Panc1 (cell line): ENCODE measurements around the gene GNRH2. TPM values are rescaled to one million over a fixed set of nuclear protein-coding genes. Genes with fewer than 3 reads are reported as not detected.
"Not testable (repeated sequence)": the region's sequence is repeated elsewhere in the genome, so short reads cannot be mapped to it uniquely, and the experiment has no call there.

Source experiments
- ATAC-seq: fragments of 200-7000 bp; cut with Tn5 transposase; 2 replicates; pipeline ENCODE4 v1.9.1; 2020; ENCODE audit warnings: mild to moderate bottlenecking, moderate library complexity
- BruUV-seq: library from RNA; stranded (reverse); fragments of 400-500 nt; replicated peaks from 2 replicates; lab custom pipeline; 2021; lab: Mats Ljungman, UMichigan
- CTCF ChIA-PET: fragments of 300-600 bp; sonication (Branson Sonifier 250); formaldehyde crosslinking; loops from one replicate; lab custom pipeline; 2022; ENCODE audit warnings: antibody characterized with exemption; lab: Charles Lee
- POLR2A ChIA-PET: fragments of 300-600 bp; sonication (Branson Sonifier 250); formaldehyde crosslinking; loops from one replicate; lab custom pipeline; 2022; ENCODE audit warnings: antibody characterized with exemption; lab: Charles Lee
- DNase-seq: peaks from one replicate; pipeline ENCODE4 v3.0.0-alpha.2; 2010; ENCODE audit warnings: low read depth, low spot score
- H3K27ac ChIP-seq: 2 replicates; pipeline ENCODE4 v1.5.1; 2011; ENCODE audit warnings: mild to moderate bottlenecking, low read length, inconsistent platforms
- H3K27me3 ChIP-seq: fragments of 200-500 bp; sonication (Bioruptor generic); 2 replicates; pipeline ENCODE4 v1.6.0; 2014; ENCODE audit warnings: low read length, inconsistent platforms; ENCODE audit not compliant: control insufficient read depth, insufficient read depth
- H3K36me3 ChIP-seq: fragments of 200-500 bp; sonication (Bioruptor generic); 2 replicates; pipeline ENCODE4 v1.5.1; 2014; ENCODE audit warnings: inconsistent platforms, mild to moderate bottlenecking, low read length, moderate library complexity; ENCODE audit not compliant: control insufficient read depth, insufficient read depth
- H3K4me1 ChIP-seq: 2 replicates; pipeline ENCODE4 v1.5.1; 2011; ENCODE audit warnings: inconsistent platforms, mild to moderate bottlenecking, low read length, moderate library complexity; ENCODE audit not compliant: control insufficient read depth, insufficient read depth
- H3K4me3 ChIP-seq, 2 experiments: 2 replicates each; pipeline ENCODE4 v1.5.1; 2011 to 2012; ENCODE audit warnings: low read depth in 2 of 2, low read length in 2 of 2, mild to moderate bottlenecking in 2 of 2, inconsistent platforms in 1 of 2, moderate library complexity in 1 of 2
- H3K9me3 ChIP-seq: fragments of 200-500 bp; sonication (Bioruptor generic); 2 replicates; pipeline ENCODE4 v1.5.1; 2014; ENCODE audit warnings: low read depth, mild to moderate bottlenecking, inconsistent platforms, low read length, moderate library complexity; ENCODE audit not compliant: control insufficient read depth, insufficient read depth
- CTCF ChIP-seq: fragments of 450-650 bp; IDR thresholded peaks from 2 replicates; pipeline ENCODE4 v1.5.1; 2017; ENCODE audit warnings: mild to moderate bottlenecking
- POLR2AphosphoS5 ChIP-seq: IDR thresholded peaks from 2 replicates; pipeline ENCODE4 v1.6.1; 2012; ENCODE audit warnings: mild to moderate bottlenecking, low read depth, low read length, moderate library complexity
- REST ChIP-seq, 2 experiments: IDR thresholded peaks; 2 replicates each; pipeline ENCODE4 v1.6.1; 2011 to 2012; ENCODE audit warnings: low read depth in 2 of 2, control low read depth in 1 of 2, low read length in 1 of 2, mild to moderate bottlenecking in 1 of 2, moderate library complexity in 1 of 2; ENCODE audit not compliant: insufficient read depth in 1 of 2
- SIN3A ChIP-seq: IDR thresholded peaks from 2 replicates; pipeline ENCODE4 v1.6.1; 2012; ENCODE audit warnings: low read depth, mild to moderate bottlenecking, low read length, moderate library complexity, borderline replicate concordance; ENCODE audit not compliant: insufficient read depth
- TCF7L2 ChIP-seq: IDR thresholded peaks from 2 replicates; pipeline ENCODE4 v1.6.1; 2011; ENCODE audit warnings: mild to moderate bottlenecking, low read depth, low read length, inconsistent platforms
- in situ Hi-C: cut with HindIII; loops from 2 replicates; pipeline ENCODE4 v1.10.0; 2016; ENCODE audit warnings: low sequenced_read_pairs, low pct_unique_long_range_greater_than_20kb
- intact Hi-C: fragments of 100-400 bp; cut with micrococcal nuclease; formaldehyde crosslinking; loops from one replicate; pipeline ENCODE4 v1.10.0; 2022; ENCODE audit not compliant: unreplicated experiment
- total RNA-seq: library from RNA; stranded (reverse); gene quantifications from one replicate; pipeline ENCODE4 v1.2.1, GENCODE V29; 2021; ENCODE audit not compliant: unreplicated experiment

Gene GNRH2
- total RNA-seq, 1 experiment from 2014 or later = 0.49 TPM

GRCh38 chr20:3072530-3073250 is 29.3 kb downstream of the GNRH2 start:
- TF ChIP-seq TCF7L2 = no peak
- TF ChIP-seq SIN3A = no peak
- no peak for TF ChIP-seq POLR2AphosphoS5
- TF ChIP-seq REST (IDR thresholded peaks at IDR 0.05; ENCODE audit: insufficient read depth in 1 of 2, low read depth in 2 of 2, low read length in 1 of 2) = no peak
- TF ChIP-seq CTCF = no peak
- Histone ChIP-seq H3K4me3 (no peak overlapping the region), H3K27me3 (no peaks in the 10 kb centered on the region), H3K4me1 (0 out of 2 replicates have a peak, but pooled peaks cover 2% of the 10 kb centered on the region), H3K36me3 (no peaks in the 10 kb centered on the region), H3K9me3 (no peaks in the 10 kb centered on the region), H3K27ac (no peak overlapping the region)
- DNase-seq (no peak), ATAC-seq (no peak)
- ChIA-PET POLR2A (no interaction called here), CTCF (no interaction called here)
- intact Hi-C loops = no loop called here
- in situ Hi-C loops = no loop called here
- BruUV-seq = no TSS peak

- in situ Hi-C loops, CTCF ChIA-PET, intact Hi-C loops: not testable (repeated sequence)
Observed at GRCh38 chr20:3073251-3073643, 29.8 kb downstream of the GNRH2 start.

GRCh38 chr20:3074812-3075211 is 31.4 kb downstream of the GNRH2 start:
- DNase-seq = no peak
- CTCF ChIA-PET = no interaction called here
- H3K4me3 ChIP-seq = no peak overlapping the region
- POLR2A ChIA-PET = no interaction called here
- in situ Hi-C loops = no loop called here
- BruUV-seq = no TSS peak
- no peak for TF ChIP-seq SIN3A
- TF ChIP-seq TCF7L2 = no peak
- no peak for TF ChIP-seq POLR2AphosphoS5
- no peak for TF ChIP-seq CTCF
- TF ChIP-seq REST (IDR thresholded peaks at IDR 0.05; ENCODE audit: insufficient read depth in 1 of 2, low read depth in 2 of 2, low read length in 1 of 2) = no peak
- intact Hi-C loops = no loop called here
- no peaks in the 10 kb centered on the region for H3K9me3 ChIP-seq
- no peaks in the 10 kb centered on the region for H3K36me3 ChIP-seq
- no peak for ATAC-seq
- H3K27ac ChIP-seq = no peak overlapping the region
- no peaks in the 10 kb centered on the region for H3K27me3 ChIP-seq
- no peaks in the 10 kb centered on the region for H3K4me1 ChIP-seq

More at GRCh38 chr20:3073251-3073643, 29.8 kb downstream of the GNRH2 start:
- H3K27ac ChIP-seq, H3K4me3 ChIP-seq, H3K9me3 ChIP-seq, H3K36me3 ChIP-seq, ATAC-seq, BruUV-seq, H3K4me1 ChIP-seq, H3K27me3 ChIP-seq, DNase-seq, POLR2A ChIA-PET: not testable (repeated sequence)
